Endothelial cell (in vitro differentiated cells): ENCODE data around the gene CATSPER4. TPM values are rescaled to one million over a fixed set of nuclear protein-coding genes. Genes with fewer than 3 reads are reported as not detected.

Experiments used
- DNase-seq: peaks from one replicate; pipeline ENCODE4 v3.0.0; 2021; ENCODE audit warnings: low spot score
- H3K27ac Mint-ChIP-seq: one replicate; pipeline ENCODE4 v1.8.0; 2021; ENCODE audit warnings: mixed read lengths, inconsistent platforms; ENCODE audit not compliant: unreplicated experiment
- H3K27me3 Mint-ChIP-seq: one replicate; pipeline ENCODE4 v1.8.0; 2021; ENCODE audit warnings: mild to moderate bottlenecking, moderate library complexity, mixed read lengths, inconsistent platforms; ENCODE audit not compliant: unreplicated experiment
- H3K36me3 Mint-ChIP-seq: one replicate; pipeline ENCODE4 v1.8.0; 2021; ENCODE audit warnings: mild to moderate bottlenecking, low read depth, mixed read lengths, inconsistent platforms; ENCODE audit not compliant: unreplicated experiment
- H3K4me1 Mint-ChIP-seq: one replicate; pipeline ENCODE4 v1.8.0; 2021; ENCODE audit warnings: mild to moderate bottlenecking, mixed read lengths, inconsistent platforms; ENCODE audit not compliant: unreplicated experiment
- H3K4me3 Mint-ChIP-seq: one replicate; pipeline ENCODE4 v1.8.0; 2021; ENCODE audit warnings: mild to moderate bottlenecking, mixed read lengths, inconsistent platforms; ENCODE audit not compliant: unreplicated experiment
- H3K9me3 Mint-ChIP-seq: one replicate; pipeline ENCODE4 v1.8.0; 2021; ENCODE audit warnings: mixed read lengths, inconsistent platforms; ENCODE audit not compliant: unreplicated experiment
- total RNA-seq: library from RNA; stranded (reverse); fragmentation: NEBNext Ultra II Directional; extraction: Animal tissue kit (Norgen Biotek cat#: 25700); gene quantifications from one replicate; pipeline ENCODE4 v1.2.1, GENCODE V29; 2021; ENCODE audit not compliant: unreplicated experiment
- TF ChIP-seq, protein P1 (sequence below): fragments of 200-600 bp; sonication (generic); IDR thresholded peaks from one replicate; pipeline ENCODE4 v1.5.0; 2021; ENCODE audit warnings: antibody characterized with exemption; ENCODE audit not compliant: unreplicated experiment

CATSPER4 gene
- total RNA-seq, 1 donor from 2014 or later, result not detected

DNA sequence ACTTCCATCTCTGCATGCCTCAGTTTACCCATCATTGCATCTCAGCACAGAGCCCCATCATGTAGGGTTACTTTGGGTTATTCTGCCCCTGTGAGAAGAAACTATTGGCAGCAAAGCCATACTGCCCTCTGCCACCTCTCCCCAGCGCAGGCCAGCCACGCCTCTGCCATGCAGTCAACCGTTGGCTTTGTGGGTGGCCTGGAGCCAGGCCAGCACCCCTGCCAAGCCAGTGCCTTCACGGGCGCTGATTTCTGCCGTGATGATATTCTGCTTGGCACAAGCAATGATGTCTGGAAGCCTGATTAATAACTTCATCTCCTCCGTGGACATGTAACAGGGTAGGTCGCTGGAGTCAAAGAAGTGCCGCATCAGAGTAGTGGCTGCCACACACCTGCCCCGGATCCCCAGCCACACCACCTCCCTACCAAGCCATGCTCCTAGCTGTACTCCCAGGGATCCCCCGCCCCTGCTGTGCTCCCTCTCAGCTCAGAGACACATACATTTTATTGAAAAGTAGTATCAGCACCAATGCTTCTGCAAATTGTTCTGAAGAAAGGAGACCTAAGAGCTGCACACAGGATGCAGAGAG is 28.6 kb downstream of the CATSPER4 start:
- H3K4me3 Mint-ChIP-seq, result no peak overlapping the region
- H3K9me3 Mint-ChIP-seq, result no peaks in the 10 kb centered on the region
- TF ChIP-seq, protein P1, sequence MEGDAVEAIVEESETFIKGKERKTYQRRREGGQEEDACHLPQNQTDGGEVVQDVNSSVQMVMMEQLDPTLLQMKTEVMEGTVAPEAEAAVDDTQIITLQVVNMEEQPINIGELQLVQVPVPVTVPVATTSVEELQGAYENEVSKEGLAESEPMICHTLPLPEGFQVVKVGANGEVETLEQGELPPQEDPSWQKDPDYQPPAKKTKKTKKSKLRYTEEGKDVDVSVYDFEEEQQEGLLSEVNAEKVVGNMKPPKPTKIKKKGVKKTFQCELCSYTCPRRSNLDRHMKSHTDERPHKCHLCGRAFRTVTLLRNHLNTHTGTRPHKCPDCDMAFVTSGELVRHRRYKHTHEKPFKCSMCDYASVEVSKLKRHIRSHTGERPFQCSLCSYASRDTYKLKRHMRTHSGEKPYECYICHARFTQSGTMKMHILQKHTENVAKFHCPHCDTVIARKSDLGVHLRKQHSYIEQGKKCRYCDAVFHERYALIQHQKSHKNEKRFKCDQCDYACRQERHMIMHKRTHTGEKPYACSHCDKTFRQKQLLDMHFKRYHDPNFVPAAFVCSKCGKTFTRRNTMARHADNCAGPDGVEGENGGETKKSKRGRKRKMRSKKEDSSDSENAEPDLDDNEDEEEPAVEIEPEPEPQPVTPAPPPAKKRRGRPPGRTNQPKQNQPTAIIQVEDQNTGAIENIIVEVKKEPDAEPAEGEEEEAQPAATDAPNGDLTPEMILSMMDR, result no peak
- peaks cover 2% of the 10 kb centered on the region for H3K4me1 Mint-ChIP-seq
- H3K27me3 Mint-ChIP-seq, result no peaks in the 10 kb centered on the region
- H3K36me3 Mint-ChIP-seq, result no peaks in the 10 kb centered on the region
- no peak overlapping the region for H3K27ac Mint-ChIP-seq
- DNase-seq, result no peak

DNA sequence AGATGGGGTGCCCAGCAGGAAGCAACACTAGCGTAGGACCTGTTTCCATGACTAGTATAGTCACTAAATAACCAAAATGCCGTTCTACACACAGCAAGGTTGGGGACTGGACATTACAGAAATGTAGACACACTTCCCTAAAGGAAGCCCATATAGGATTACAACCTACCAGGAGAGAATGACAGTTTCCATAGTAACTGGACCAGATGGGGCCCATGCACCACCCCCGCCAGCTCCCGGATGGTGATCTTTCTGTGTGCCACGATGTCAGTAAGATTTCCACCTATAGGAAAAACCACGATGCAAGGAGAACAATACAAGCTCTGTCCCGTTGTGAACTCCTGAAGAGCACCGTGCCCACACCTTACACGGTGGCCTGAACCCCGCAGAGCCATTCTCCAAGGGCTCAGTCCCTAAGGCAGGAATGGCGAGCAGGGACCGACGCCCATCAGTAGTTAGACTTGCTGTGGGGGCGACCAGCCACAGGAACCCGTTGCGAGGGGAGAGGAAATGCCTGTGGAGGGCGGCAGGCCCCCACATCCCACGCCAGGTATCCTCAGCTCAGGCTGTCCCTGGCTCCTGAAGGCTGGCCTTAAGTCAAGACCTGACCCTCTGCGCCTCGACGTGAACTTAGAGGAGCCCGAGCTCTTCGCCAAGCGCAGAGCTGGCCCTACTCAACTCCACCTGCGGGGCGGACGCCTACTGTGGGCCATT is 30.0 kb downstream of the CATSPER4 start:
- DNase-seq, result no peak
- H3K4me3 Mint-ChIP-seq, result peak overlapping the region; percentile 47
- no peaks in the 10 kb centered on the region for H3K9me3 Mint-ChIP-seq
- TF ChIP-seq, protein P1, result no peak
- no peaks in the 10 kb centered on the region for H3K27me3 Mint-ChIP-seq
- no peaks in the 10 kb centered on the region for H3K36me3 Mint-ChIP-seq
- no peak overlapping the region for H3K27ac Mint-ChIP-seq
- H3K4me1 Mint-ChIP-seq, result peaks cover 2% of the 10 kb centered on the region

DNA sequence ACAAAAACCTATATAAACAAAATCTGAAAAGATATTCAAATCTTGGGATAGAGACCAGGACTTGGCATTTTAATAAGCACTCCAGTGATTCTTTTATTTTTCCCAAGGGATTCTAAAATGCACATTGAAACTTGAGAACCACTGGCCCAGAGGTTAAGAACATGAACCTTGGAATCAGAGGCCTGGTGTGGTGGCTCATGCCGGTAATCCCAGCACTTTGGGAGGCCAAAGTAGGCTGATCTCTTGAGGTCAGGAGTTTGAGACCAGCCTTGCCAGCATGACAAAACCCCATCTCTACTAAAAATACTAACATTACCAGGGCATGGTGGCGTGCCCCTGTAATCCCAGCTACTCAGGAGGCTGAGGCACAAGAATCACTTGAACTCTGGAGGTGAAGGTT is 30.7 kb downstream of the CATSPER4 start:
- Mint-ChIP-seq H3K4me1 (peaks cover 7% of the 10 kb centered on the region), H3K9me3 (no peaks in the 10 kb centered on the region), H3K27ac (no peak overlapping the region), H3K27me3 (peaks cover 4% of the 10 kb centered on the region), H3K4me3 (no peak overlapping the region), H3K36me3 (no peaks in the 10 kb centered on the region)
- DNase-seq, result no peak
- TF ChIP-seq, protein P1, result no peak

DNA sequence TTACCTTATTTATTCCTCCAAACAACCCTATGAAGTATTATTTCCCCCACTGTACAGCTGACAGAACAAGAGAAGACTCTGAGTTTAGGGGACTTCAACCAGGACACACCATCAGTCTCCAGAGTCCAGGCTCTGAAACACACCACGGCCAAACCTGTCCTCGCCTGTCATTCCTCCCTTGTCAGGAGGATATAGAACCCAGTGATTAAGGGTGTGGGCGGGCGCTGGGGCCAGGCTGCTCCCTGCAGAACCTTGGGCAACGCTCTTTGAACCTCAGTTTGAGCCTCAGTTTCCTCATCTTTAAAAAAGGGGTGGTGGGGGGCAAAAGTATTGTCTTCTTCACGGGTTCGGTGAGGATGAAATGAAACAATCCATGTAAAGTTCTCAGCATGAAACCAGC is 34.2 kb downstream of the CATSPER4 start:
- Mint-ChIP-seq H3K4me3 (no peak overlapping the region), H3K4me1 (peaks cover 7% of the 10 kb centered on the region), H3K36me3 (no peaks in the 10 kb centered on the region), H3K27ac (no peak overlapping the region), H3K27me3 (peaks cover 4% of the 10 kb centered on the region), H3K9me3 (no peaks in the 10 kb centered on the region)
- DNase-seq, result no peak
- TF ChIP-seq, protein P1, result no peak
